Measurements from ENCODE around the gene OLFM2. TPM values are rescaled to one million over a fixed set of nuclear protein-coding genes. Genes with fewer than 3 reads are reported as not detected.

OLFM2 gene
- total and polyA plus RNA-seq, 2 donors (not counting 1 experiment from before 2014, with no cell fraction given) = 0.66 to 11.6 TPM

- no peak overlapping the region for H3K27ac ChIP-seq (ENCODE audit: insufficient read depth, low read length)
- no peaks in the 10 kb centered on the region for H3K27me3 ChIP-seq (ENCODE audit: control insufficient read depth, insufficient read depth, low read length)
- DNase-seq (ENCODE audit: low read depth in 2 of 2) = no peak
- H2AFZ ChIP-seq (ENCODE audit: low read length) = no peak overlapping the region
- H3K9ac ChIP-seq (ENCODE audit: insufficient read depth, low read length) = no peak overlapping the region
- no peaks in the 10 kb centered on the region for H3K9me3 ChIP-seq (ENCODE audit: control insufficient read depth, insufficient read depth, low read depth, low read length)
- H3K4me1 ChIP-seq (ENCODE audit: control insufficient read depth, extremely low read depth, insufficient read depth, low read length) = no peaks in the 10 kb centered on the region
- H3K4me3 ChIP-seq (replicated peaks in 1 of 4; ENCODE audit: control extremely low read depth in 1 of 4, insufficient read depth in 1 of 4, low read depth in 3 of 4, low read length in 4 of 4) = no peak overlapping the region
- no peak for TF ChIP-seq EZH2 (IDR thresholded peaks at IDR 0.05; ENCODE audit: low read length, missing control alignments)
- TF ChIP-seq, protein P1, sequence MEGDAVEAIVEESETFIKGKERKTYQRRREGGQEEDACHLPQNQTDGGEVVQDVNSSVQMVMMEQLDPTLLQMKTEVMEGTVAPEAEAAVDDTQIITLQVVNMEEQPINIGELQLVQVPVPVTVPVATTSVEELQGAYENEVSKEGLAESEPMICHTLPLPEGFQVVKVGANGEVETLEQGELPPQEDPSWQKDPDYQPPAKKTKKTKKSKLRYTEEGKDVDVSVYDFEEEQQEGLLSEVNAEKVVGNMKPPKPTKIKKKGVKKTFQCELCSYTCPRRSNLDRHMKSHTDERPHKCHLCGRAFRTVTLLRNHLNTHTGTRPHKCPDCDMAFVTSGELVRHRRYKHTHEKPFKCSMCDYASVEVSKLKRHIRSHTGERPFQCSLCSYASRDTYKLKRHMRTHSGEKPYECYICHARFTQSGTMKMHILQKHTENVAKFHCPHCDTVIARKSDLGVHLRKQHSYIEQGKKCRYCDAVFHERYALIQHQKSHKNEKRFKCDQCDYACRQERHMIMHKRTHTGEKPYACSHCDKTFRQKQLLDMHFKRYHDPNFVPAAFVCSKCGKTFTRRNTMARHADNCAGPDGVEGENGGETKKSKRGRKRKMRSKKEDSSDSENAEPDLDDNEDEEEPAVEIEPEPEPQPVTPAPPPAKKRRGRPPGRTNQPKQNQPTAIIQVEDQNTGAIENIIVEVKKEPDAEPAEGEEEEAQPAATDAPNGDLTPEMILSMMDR (conservative IDR thresholded peaks at IDR 0.05 in 1 of 2, IDR thresholded peaks at IDR 0.05 in 1 of 2; ENCODE audit: low read depth in 1 of 2, low read length in 2 of 2) = no peak
- no peaks in the 10 kb centered on the region for H4K20me1 ChIP-seq (ENCODE audit: control insufficient read depth, extremely low read depth, insufficient read depth, low read length)
- no peaks in the 10 kb centered on the region for H3K79me2 ChIP-seq (ENCODE audit: control insufficient read depth, insufficient read depth, low read length)
- H3K4me2 ChIP-seq (ENCODE audit: extremely low read depth, insufficient read depth, low read length) = no peak overlapping the region
- no peaks in the 10 kb centered on the region for H3K36me3 ChIP-seq (ENCODE audit: control insufficient read depth, insufficient read depth, low read length)
Observed at GRCh38 chr19:9868983-9869617, 67.2 kb downstream of the OLFM2 start.

GRCh38 chr19:9865732-9866501 is 70.4 kb downstream of the OLFM2 start:
- Histone ChIP-seq H3K27me3 (ENCODE audit: control insufficient read depth, insufficient read depth, low read length) (no peaks in the 10 kb centered on the region), H4K20me1 (ENCODE audit: control insufficient read depth, extremely low read depth, insufficient read depth, low read length) (no peaks in the 10 kb centered on the region), H3K36me3 (ENCODE audit: control insufficient read depth, insufficient read depth, low read length) (no peaks in the 10 kb centered on the region), H3K9ac (ENCODE audit: insufficient read depth, low read length) (no peak overlapping the region), H3K79me2 (ENCODE audit: control insufficient read depth, insufficient read depth, low read length) (no peaks in the 10 kb centered on the region), H3K27ac (ENCODE audit: insufficient read depth, low read length) (no peak overlapping the region), H3K4me3 (replicated peaks in 1 of 4; ENCODE audit: control extremely low read depth in 1 of 4, insufficient read depth in 1 of 4, low read depth in 3 of 4, low read length in 4 of 4) (no peak overlapping the region), H3K4me2 (ENCODE audit: extremely low read depth, insufficient read depth, low read length) (no peak overlapping the region), H3K4me1 (ENCODE audit: control insufficient read depth, extremely low read depth, insufficient read depth, low read length) (no peaks in the 10 kb centered on the region), H3K9me3 (ENCODE audit: control insufficient read depth, insufficient read depth, low read depth, low read length) (no peaks in the 10 kb centered on the region), H2AFZ (ENCODE audit: low read length) (no peak overlapping the region)
- DNase-seq (ENCODE audit: low read depth in 2 of 2) = no peak
- no peak for TF ChIP-seq EZH2 (IDR thresholded peaks at IDR 0.05; ENCODE audit: low read length, missing control alignments)
- TF ChIP-seq, protein P1 (conservative IDR thresholded peaks at IDR 0.05 in 1 of 2, IDR thresholded peaks at IDR 0.05 in 1 of 2; ENCODE audit: low read depth in 1 of 2, low read length in 2 of 2) = no peak

DNA sequence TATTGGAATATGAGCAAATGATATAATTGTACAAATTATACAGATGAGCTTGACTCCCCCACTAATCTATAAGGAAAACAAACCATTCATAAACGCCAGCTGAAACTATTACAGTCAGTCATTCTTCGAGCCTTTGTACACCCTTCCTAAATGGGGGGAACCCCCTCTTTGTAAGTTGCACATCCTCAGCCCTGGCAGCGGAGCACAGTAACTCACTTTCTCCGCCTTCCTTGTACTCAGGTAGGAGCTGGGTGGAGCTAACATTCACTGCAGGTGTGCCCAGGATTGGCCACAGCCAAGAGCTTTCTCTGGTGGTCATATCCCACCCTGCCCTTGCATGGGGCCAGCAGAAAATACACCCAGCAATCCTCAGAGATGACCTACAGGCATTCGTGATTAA is 72.6 kb downstream of the OLFM2 start:
- Histone ChIP-seq H3K79me2 (ENCODE audit: control insufficient read depth, insufficient read depth, low read length) (no peaks in the 10 kb centered on the region), H3K9me3 (ENCODE audit: control insufficient read depth, insufficient read depth, low read depth, low read length) (no peaks in the 10 kb centered on the region), H3K27ac (ENCODE audit: insufficient read depth, low read length) (no peak overlapping the region), H3K27me3 (ENCODE audit: control insufficient read depth, insufficient read depth, low read length) (no peaks in the 10 kb centered on the region), H3K36me3 (ENCODE audit: control insufficient read depth, insufficient read depth, low read length) (no peaks in the 10 kb centered on the region), H4K20me1 (ENCODE audit: control insufficient read depth, extremely low read depth, insufficient read depth, low read length) (no peaks in the 10 kb centered on the region), H3K9ac (ENCODE audit: insufficient read depth, low read length) (no peak overlapping the region), H3K4me3 (replicated peaks in 1 of 4; ENCODE audit: control extremely low read depth in 1 of 4, insufficient read depth in 1 of 4, low read depth in 3 of 4, low read length in 4 of 4) (no peak overlapping the region), H2AFZ (ENCODE audit: low read length) (no peak overlapping the region), H3K4me2 (ENCODE audit: extremely low read depth, insufficient read depth, low read length) (no peak overlapping the region), H3K4me1 (ENCODE audit: control insufficient read depth, extremely low read depth, insufficient read depth, low read length) (no peaks in the 10 kb centered on the region)
- TF ChIP-seq EZH2 (IDR thresholded peaks at IDR 0.05; ENCODE audit: low read length, missing control alignments) = no peak
- TF ChIP-seq, protein P1 (conservative IDR thresholded peaks at IDR 0.05 in 1 of 2, IDR thresholded peaks at IDR 0.05 in 1 of 2; ENCODE audit: low read depth in 1 of 2, low read length in 2 of 2) = no peak
- DNase-seq (ENCODE audit: low read depth in 2 of 2) = no peak
